Mammary epithelial cell (primary cell): ENCODE data around the gene HPSE2.
A peak's percentile ranks its signal among the peaks of the same experiment; 100 is the strongest.

Source experiments
- CTCF ChIP-seq, 2 donors: IDR thresholded peaks in 1 of 2; conservative IDR thresholded peaks in 1 of 2; 2 replicates each; pipeline ENCODE4 v1.5.1; 2011 to 2012; ENCODE audit warnings: inconsistent platforms in 2 of 2, low read length in 2 of 2, mild to moderate bottlenecking in 2 of 2, control low read depth in 1 of 2, low read depth in 1 of 2; ENCODE audit not compliant: insufficient read depth in 1 of 2; ENCODE audit errors: extremely low read depth in 1 of 2
- EZH2 ChIP-seq: IDR thresholded peaks from 2 replicates; pipeline ENCODE4 v1.6.1; 2012; ENCODE audit warnings: low read length, inconsistent platforms, borderline replicate concordance

- TF ChIP-seq CTCF (conservative IDR thresholded peaks at IDR 0.05 in 1 of 2, IDR thresholded peaks at IDR 0.05 in 1 of 2; ENCODE audit: extremely low read depth in 1 of 2, insufficient read depth in 1 of 2, low read depth in 1 of 2, low read length in 2 of 2) = no peak
- TF ChIP-seq EZH2 = peak; percentile 31
These were observed 2.0 kb downstream of the HPSE2 start for GRCh38 chr10:99233689-99234037.
